Measurements from ENCODE around the gene SST. TPM values are rescaled to one million over a fixed set of nuclear protein-coding genes. Genes with fewer than 3 reads are reported as not detected.

Gene SST
- total and polyA plus RNA-seq, 2 of the 8 experiments (the other 6 are each of a cell fraction or from before 2014, with no cell fraction given): 0.50 TPM; not detected in 1

GRCh38 chr3:187685948-187686347 is 15.8 kb upstream of the SST start:
- H2BK15ac ChIP-seq (ENCODE audit: low read length): no peak overlapping the region
- peaks cover 3 to 7% of the 10 kb centered on the region in 2 experiments; a peak in 3 of 4 replicates for H3K9me3 ChIP-seq (ENCODE audit: insufficient read depth in 2 of 2, low read depth in 1 of 2, low read length in 1 of 2)
- ChIA-PET POLR2A (ENCODE audit: partially characterized antibody) (no interaction called here), CTCF (ENCODE audit: partially characterized antibody) (interaction anchor here (20.1 kb wide), 1 partner anchor 359 kb away, joined by 947 read pairs; no protein-coding TSS in a partner anchor)
- no peak overlapping the region for H2AFZ ChIP-seq (ENCODE audit: low read length)
- H2BK5ac ChIP-seq (ENCODE audit: low read depth, low read length): no peak overlapping the region
- no peak for DNase-seq (ENCODE audit: low read depth in 1 of 2, low spot score in 2 of 2)
- 94% methylated on average over 7 of the region's 7 CpGs; no CpG with 5 or more reads in 1 of the 2 experiments for WGBS, 2 experiments (ENCODE audit: extremely low coverage in 1 of 2, insufficient coverage in 1 of 2, insufficient read length in 1 of 2, insufficient replicate concordance in 2 of 2, low coverage in 1 of 2, low lambda C conversion rate in 2 of 2, missing lambda C conversion rate in 1 of 2)
- no peak overlapping the region for H2BK120ac ChIP-seq (replicated peaks; ENCODE audit: low read depth, low read length)
- no peak overlapping the region for H4K91ac ChIP-seq (replicated peaks; ENCODE audit: insufficient read length, low read length)
- H4K20me1 ChIP-seq (replicated peaks in 1 of 2; ENCODE audit: control insufficient read depth in 1 of 2, insufficient read depth in 2 of 2, low read length in 2 of 2): no peaks in the 10 kb centered on the region
- H3K4me2 ChIP-seq (ENCODE audit: insufficient read depth in 1 of 2, low read depth in 2 of 2, low read length in 2 of 2): no peak overlapping the region
- no peak overlapping the region for H3K4me3 ChIP-seq (ENCODE audit: extremely low read depth in 1 of 4, insufficient read depth in 2 of 4, low read depth in 3 of 4, low read length in 4 of 4)
- no peak overlapping the region for H2AK5ac ChIP-seq (ENCODE audit: low read depth, low read length)
- no peak overlapping the region for H4K5ac ChIP-seq (ENCODE audit: insufficient read length, low read depth, low read length)
- H3K27me3 ChIP-seq (replicated peaks in 1 of 4; ENCODE audit: control insufficient read depth in 3 of 4, extremely low read depth in 1 of 4, insufficient read depth in 3 of 4, low read length in 3 of 4): no peaks in the 10 kb centered on the region
- H3K23ac ChIP-seq (ENCODE audit: insufficient read length): no peak overlapping the region
- no peak overlapping the region for H3K14ac ChIP-seq (ENCODE audit: insufficient read length)
- no peaks in the 10 kb centered on the region for H3K79me2 ChIP-seq (ENCODE audit: control insufficient read depth in 1 of 2, insufficient read depth in 2 of 2, low read length in 2 of 2)
- no peaks in the 10 kb centered on the region for H3K4me1 ChIP-seq (replicated peaks in 1 of 4; ENCODE audit: control insufficient read depth in 3 of 4, insufficient read depth in 4 of 4, low read length in 3 of 4)
- H3K4ac ChIP-seq (replicated peaks; ENCODE audit: insufficient read length, low read depth, low read length): no peak overlapping the region
- no peaks in the 10 kb centered on the region for H3K79me1 ChIP-seq (ENCODE audit: low read depth, low read length)
- no peak overlapping the region for H2BK20ac ChIP-seq (ENCODE audit: low read length)
- no peak overlapping the region for H3K56ac ChIP-seq (replicated peaks; ENCODE audit: insufficient read length, low read depth, low read length)
- no peak overlapping the region for H4K8ac ChIP-seq (ENCODE audit: extremely low read depth, insufficient read depth, low read length)
- FAIRE-seq: no peak
- H3K36me3 ChIP-seq (ENCODE audit: control insufficient read depth in 2 of 4, insufficient read depth in 4 of 4, low read length in 3 of 4): no peaks in the 10 kb centered on the region
- no peaks in the 10 kb centered on the region for H3K23me2 ChIP-seq (ENCODE audit: low read depth, low read length)
- no peak overlapping the region for H3K9ac ChIP-seq (replicated peaks in 1 of 4; ENCODE audit: extremely low read depth in 1 of 4, low read depth in 3 of 4, low read length in 3 of 4)
- H3K18ac ChIP-seq (ENCODE audit: extremely low read depth, low read length): no peak overlapping the region
- no peak overlapping the region for H2BK12ac ChIP-seq (ENCODE audit: low read depth, low read length)
- H3K27ac ChIP-seq (ENCODE audit: low read depth, low read length): no peak overlapping the region
- TF ChIP-seq CTBP2 (IDR thresholded peaks at IDR 0.05; ENCODE audit: borderline replicate concordance, insufficient read depth, insufficient read length, low read length) (no peak), HDAC6 (IDR thresholded peaks at IDR 0.05; ENCODE audit: low read depth, low read length) (no peak), EP300 (IDR thresholded peaks at IDR 0.05; ENCODE audit: borderline replicate concordance in 1 of 2, low read depth in 2 of 2, low read length in 2 of 2) (peak in 1 of 2 experiments; percentile 84; a peak in 1 of 3 replicates), NRF1 (IDR thresholded peaks at IDR 0.05; ENCODE audit: low read depth, low read length) (no peak)
